Activated CD8-positive, alpha-beta memory T cell treated with anti-CD3 and anti-CD28 coated beads, Interleukin-2, amount 50 U/mL, for 4 hours (primary cell): ENCODE results near the gene NEK6.

Experiments used
- DNase-seq: peaks from one replicate; pipeline ENCODE4 v3.0.0-alpha.2; 2020

NEK6 gene

DNA sequence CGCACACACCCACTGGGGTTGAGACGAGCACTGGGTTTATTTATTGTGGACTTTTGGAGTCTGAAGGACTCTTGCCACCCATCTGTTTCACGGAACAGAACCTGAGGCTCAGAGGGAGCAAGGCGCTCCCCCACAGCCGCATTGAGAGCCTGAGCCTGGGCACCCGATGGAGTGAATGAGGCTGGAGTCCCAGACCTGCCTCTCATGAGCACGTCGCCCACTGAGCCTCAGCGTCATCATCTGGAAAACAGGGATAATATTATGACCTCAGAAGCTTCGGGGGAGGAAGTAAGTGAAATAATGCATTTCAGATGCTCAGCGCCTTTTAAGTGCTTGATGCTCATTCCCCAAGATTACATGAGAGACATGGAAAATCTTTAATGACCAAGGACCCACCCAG, 5.5 kb downstream of the NEK6 start:
- DNase-seq = no peak

DNA sequence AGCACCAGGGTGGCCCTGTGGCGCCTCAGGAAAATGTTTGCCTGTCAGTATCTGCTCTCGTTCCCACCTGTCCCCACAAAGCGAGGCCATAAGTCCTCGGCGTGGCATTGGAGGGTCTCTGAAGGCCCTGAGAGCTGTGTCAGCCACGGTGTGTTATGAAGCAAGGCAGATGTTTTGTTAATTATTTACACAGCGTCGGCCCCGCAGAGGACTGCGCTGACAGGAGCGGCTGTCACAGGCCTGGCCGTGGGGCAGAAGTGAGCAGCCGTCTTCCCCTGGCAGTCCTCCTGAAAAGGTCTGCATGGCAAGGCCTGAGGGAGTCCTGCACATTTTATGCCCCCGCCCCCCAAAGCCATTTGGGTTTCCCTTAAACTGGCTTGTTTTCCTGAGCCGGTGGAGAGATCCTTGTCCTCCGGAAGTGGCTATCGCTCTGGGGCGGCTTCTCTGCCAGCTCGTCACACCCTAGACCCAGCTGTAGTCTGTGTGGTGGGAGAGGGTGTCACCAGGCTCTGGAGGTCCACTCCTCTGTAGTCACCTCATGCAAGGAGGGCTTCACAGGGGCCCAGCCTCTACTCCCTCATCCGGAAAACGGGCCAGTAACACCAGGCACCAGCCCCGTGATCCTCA, 6.2 kb downstream of the NEK6 start:
- DNase-seq = no peak

DNA sequence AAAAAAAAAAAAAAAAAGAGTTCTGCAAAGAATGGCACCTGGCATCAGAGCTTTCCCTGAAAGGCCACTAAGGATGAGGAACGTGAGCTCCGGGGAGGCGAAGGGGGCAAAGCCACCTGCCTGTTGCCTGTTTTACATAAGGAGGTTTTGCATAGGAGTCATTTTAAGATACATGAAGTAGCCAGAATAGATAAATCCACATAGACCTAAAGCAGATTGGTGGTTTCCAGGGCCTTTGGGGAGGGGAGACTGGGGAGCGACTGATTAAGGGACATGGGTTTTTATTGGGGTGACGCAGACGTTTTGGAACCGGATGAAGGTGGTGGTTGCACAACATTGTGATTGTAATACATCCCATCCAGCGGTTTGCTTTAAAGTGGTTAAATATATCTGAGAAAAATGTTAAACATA, 7.1 kb downstream of the NEK6 start:
- DNase-seq = no peak

DNA sequence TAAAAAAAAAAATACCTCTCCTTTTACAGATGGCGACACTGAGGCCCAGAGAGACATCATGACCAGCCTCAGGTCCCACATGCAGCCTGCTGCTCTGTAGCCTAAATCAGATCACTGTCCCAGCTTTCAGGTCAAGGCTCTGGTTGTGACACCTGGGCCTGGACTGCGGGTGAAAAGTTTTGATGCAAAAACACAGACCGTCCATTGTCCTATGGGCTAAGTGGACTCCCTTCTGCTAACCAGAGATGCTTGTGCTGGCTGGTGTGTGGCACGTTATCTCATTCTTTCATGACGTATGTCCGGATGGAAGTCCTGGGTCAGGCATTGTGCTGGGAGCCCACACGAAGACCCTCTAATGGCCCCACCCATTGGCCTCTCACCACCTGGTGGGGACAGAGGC, 7.8 kb downstream of the NEK6 start:
- no peak for DNase-seq

DNA sequence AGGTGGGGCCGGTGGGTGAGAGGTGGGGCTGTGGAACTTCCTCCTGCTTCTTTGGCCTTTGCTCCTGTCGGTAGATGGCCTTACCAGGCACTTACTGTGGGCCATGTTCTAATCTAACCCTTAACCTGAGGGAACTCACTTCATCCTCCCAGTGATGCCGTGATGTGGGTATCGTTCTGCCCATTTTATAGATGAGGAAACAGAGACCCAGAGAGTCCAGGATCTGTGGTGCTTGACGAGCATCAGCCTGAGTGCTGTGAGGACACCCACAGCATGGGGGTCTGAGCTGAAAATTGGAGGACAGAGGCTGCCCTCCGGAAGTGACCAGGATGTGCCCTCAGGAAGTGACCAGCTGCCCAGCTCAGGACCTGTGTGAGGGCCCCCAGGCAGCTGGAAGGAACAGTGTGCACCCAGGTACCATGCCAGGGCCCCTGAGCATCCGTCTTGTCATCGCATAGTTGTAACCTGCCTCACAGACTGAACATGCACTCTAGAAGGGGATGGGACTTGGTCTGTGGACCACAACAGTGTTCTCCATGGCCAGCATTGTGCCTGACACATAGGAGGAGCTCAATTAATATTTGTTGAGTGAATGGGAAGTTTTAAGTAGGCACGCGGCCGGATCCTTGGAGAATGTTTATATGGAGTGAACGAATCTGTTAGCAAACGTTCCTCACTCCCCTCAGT, 8.5 kb downstream of the NEK6 start:
- no peak for DNase-seq

DNA sequence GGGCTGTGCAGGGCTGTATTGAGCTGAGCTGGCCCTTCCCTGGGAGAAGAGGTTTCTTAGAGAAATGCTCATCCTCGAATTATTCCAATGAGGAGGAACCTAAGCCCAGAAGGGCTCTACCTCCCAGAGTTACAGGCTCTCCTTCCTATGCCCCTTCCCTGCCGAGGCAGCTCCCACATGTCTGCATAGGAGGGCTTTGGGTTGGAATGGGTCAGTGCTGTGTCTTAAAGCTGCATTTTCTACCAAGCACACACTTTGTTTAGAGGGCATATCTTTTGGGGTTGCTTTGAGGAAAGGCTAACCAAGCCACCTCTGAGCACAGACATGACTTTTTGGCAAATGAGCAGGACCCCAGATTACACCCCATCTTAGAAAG, 9.1 kb downstream of the NEK6 start:
- DNase-seq = no peak

DNA sequence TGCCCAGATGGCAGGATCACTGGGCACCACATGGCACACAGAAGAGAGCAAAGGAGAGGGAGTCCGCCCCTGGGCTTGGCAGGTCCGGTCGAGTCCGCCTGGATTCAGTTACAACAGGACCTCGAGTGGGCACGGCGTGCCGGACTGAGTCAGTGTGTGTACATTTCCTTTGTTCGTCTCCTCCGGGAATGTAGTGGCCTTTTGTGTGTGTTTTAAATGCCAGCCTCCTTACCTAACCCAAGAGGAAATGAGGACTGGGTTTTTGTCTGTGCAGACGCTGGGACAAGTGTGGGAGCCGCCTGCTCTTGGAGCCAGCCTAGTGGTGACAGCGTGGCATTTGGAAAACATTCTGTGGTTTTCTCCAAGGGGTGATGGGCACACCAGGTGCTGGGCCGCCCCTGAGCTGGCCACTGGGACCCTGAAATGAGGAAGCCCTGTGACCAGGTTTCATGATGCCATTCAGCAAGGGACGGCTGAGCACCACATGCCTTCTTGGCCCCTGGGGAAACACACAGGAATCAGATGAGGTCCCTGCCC, 9.6 kb downstream of the NEK6 start:
- no peak for DNase-seq

DNA sequence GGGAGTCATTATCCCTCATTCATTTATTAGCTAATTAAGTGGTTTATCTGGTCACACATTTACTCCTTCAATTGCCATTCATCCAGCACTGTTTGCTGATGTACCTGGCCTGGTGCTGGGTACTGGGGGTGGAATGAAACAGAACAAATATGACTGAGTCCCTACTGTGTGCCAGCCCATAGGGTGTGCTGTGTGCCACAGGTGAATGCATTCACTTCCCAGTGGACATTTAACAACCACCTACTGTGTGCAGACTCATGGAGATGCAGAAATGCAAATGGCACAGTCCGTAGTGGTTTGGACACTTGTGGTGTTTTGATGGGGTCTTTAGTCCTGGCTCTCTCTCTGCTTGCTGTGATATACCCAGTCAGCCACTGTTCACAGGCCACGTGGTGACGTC, 10.5 kb downstream of the NEK6 start:
- no peak for DNase-seq

DNA sequence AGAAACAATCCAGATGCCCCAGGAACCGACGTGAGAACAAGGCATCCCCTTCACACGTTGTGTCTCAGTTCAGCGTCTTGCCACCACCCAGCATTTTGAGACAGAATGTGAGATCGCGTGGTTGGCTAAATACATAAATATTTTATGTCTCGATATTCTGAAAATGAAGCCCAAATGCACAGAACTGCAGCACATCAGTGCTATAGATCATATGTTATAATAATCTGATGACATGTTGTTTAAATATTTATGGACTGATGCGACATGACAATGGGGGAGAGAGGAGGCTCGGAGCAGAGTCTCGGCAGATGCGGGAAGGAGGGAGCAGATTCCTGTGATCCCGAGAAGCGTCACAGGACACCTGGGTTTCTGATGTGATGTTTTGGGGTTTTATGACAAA, 10.9 kb downstream of the NEK6 start:
- DNase-seq = no peak

DNA sequence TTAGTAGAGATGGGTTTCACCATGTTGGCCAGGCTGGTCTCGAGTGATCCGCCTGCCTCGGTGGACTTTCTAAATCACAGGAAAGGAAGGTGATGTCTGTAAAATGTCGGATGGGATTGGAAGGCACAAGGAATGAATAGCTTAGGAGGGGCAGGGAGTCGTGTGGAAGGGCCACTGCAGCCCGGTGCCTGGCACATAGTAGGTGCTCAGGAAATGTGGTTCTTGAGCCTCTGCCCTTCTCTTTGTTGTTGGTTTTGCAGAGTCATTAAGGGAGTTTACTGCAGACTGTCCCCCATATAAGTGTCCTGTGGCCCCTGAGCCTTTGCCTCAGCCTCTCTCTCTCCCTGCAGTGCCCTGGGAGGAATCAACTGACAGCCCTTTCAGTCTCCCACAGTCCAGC, 11.8 kb downstream of the NEK6 start:
- no peak for DNase-seq

DNA sequence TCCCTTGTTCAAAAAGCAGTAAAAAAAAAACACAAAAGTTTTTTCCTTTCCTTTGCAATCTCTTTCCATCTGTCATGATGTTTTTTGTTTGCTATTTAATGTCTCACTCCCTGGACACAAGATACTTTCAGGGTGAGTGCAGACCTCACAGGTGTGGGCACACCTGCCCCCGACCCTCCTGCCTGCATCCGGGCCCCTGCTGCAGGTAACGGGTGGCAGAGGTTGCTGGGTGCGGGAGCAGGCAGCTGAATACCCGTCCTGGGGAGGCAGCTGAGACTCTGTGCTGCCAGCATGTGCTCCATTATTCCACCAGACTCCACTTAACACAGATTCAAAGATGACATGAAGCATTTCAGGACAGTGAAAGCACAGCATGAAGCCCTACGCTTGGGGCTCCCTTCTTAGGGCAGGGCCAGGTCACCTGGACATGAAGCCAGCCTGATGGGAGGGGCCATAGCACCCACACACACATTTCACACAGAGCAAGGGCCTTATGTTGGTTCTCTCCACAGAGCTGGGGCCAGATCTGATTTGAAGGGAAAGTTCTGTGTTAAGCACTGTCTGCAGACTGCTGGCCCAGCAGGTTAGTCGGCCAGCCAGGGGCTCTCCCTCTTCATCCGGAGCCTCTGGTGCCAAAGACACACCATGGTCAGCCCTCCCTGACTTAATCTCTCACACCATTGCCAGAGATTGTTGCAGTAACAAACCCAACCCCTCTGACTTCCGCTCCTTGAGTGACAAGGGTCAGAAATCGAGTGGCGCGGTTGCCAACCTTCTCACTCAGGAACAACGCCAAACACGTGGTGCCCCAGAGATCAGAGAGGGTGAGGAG, 13.0 kb downstream of the NEK6 start:
- DNase-seq = no peak

DNA sequence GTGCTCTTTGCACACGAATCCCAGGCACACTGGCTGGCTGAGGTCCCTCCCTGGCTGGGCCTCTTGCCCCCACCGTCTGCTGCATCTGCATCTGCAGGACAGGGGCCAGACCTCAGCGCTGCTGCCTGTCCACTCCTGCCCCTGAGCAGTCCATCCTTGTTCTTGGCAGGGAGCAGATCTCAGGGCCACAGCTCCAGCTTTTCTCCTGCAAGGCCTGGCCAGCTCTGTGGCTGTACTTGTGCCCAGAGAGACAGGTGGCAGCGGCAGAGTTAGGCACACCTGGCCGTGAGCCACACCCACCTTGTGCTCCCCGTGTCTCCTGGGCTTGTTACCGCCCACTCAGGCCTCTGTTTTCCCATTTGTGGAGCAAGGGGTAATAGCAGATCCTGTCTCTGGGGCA, 13.9 kb downstream of the NEK6 start:
- DNase-seq = no peak

DNA sequence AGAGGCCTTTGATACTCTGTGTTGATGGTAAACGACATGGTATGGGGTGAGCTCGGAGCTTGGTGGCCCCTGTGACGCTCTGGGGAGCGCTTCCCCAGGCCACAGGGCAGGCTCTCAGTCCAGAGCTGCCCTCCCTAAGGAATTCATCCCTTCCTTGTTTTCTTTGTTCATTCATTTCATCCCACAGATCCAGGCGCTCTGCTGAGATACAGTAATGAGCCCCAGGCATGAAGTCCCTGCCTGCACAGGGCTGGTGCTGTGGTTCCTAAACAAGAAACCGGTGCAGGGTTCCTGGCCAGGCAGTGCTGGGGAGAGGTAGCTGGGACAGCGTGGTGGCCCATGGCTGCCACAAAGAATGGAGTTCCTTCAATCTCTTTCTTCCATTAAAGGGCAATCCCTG, 14.4 kb downstream of the NEK6 start:
- DNase-seq = no peak

DNA sequence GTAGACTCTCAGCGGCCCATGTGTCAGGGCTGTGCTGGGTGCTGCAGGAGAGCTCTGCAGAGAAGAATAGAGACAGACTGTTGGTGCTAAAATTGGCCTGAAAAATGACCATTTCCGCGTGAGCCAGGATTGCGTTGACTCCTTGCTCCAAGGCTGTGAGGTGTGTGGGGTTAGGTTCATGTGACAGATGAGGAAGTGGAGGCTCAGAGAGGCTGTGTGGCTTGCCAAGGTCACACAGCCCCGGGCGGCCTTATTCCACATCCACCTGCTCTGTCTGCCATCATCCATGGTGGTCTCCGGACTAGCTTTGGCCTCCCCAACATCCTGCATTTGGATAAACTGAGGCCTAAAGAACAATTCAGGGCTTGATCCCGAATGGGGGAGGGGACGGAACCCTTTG, 15.2 kb downstream of the NEK6 start:
- DNase-seq = no peak

DNA sequence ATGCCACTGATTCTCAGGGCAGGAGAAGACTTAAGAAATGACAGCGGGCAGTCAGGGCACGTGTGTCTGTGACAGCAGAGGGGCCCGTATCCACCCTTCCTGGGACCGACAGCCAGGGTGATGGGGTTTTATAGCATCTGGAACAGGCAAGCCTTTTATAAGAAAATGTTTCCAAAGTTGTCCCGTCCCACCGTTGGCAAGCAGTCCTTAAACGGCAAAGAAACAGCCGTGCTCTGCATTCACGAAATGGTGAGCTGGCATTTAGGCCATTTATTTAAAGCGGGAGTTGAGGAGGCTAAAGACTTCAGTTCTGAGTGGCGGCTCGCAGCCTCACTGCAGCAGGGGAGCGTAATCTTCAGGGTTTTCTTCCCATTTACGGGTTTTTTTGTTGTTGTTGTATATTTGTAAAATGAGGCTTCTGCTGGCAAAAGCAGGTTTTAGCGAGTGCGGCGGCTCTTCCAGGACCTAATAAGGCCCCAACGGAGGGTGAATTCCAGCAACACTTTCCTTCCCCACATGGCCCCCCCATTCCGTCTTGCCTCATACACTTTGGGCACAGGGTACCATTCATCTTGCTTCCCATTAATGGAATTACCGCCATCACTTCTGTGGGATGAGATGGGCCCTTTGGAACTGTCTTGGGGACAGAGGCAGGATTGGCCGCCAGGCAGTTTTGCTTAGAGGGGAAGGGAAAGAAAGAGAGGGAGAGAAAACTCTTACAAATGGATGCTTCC, 15.8 kb downstream of the NEK6 start:
- no peak for DNase-seq

DNA sequence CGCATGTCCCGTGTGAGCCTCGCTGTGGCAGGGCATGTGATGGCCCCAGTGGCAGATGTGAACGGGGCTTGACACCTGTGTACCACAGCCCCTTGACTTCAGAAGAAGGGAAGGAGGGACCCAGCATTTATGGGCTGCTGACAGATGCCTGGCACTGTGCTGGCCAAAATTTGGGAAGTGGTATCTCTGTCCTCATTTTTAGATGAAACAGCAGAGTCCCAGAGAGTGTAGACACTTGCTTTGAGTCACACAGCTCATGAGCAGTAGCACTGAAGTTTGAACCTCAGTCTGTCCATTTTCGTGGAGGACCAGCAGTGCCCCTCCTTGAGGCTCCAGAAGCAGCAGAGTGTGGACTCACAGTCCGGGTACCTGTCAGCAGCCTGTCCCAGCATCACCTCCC, 16.5 kb downstream of the NEK6 start:
- DNase-seq = no peak

DNA sequence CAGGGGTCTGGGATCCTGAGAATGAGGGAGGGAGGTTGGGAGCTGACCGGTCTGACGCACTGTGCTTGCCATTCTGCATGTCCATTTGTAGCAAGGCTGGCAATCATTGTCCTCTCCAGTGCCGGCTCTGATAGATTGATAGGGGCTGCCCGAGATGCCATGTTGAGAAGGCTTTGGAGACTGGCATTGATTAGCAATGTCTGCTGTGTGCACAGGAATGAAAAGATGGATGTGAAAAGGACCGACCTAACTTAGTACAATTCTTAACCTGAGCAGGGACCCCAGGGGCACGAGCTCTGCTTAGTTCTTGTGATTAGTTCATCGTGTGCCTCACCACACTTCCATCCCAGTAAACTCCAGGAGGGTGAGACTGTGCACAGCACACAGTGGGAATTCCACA, 17.0 kb downstream of the NEK6 start:
- no peak for DNase-seq

DNA sequence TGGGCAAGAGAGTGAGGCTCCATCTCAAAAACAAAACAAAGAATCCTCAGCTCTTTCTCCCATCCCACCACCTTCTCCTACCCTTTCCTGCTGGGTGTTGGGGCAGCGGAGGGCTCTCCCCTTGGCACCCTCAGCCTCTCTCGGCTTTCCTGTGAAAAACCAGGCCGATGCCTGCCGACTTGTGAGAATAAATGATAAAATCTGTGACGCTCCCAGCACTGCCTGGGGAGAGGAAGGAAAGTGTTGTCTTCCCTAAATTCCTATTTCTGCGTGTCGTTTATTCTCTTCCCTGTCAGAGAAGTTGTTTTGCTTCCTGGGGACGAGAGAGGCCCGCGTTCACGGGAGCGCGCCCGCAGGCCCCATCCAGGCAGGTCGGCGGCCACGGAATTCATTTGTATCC, 19.7 kb downstream of the NEK6 start:
- DNase-seq = no peak

DNA sequence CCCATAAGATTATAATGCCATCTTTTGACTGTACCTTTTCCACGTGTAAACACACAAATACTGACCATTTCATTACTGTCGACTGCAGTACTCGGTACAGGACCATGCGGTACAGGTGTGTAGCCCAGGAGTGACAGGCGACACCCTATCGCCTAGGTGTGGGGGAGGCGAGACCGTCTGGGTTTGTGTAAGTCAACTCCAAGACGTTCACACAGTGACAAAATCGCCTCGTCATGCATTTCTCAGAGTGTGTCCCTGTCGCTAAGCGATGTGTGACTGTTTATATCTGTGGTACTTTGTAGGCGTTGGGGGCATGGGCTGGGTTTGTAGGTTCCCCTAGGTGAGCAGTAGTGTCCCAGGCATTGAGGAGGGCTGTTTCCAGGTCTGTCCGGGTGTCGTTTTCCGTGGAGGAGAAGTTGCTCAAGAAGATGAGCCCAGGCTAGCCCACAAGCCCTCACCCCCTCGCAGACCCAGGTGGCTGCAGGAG, 20.3 kb downstream of the NEK6 start:
- DNase-seq = no peak

DNA sequence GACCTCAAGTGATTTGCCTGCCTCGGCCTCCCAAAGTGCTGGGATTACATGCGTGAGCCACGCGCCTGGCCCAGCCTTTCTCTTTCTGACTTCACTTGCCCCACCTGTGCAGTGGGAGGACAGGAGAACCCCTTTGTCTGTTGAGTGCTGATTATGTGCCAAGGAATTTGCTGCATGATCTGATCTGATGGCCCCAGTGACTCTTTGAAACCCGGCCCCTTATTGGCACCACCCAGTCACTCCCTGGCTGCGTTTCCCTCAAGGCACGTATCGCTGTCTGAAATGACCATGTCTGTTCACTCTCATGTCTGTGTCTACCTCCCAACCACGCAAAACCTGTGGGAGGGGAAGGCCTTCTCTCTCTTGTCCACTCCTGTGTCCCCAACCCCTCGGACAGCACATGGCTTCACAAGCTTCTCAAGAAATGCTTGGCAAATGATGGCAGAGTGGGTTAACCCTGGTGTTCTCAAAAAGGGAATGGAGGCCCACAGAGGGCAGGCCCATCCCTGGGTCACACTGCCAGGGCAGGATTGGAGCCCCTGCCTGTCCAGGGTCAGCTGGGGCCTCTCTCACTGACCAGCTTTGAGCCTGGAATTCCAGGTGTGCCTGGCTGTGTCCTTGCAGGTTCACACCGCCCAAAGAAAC, 21.9 kb downstream of the NEK6 start:
- no peak for DNase-seq

DNA sequence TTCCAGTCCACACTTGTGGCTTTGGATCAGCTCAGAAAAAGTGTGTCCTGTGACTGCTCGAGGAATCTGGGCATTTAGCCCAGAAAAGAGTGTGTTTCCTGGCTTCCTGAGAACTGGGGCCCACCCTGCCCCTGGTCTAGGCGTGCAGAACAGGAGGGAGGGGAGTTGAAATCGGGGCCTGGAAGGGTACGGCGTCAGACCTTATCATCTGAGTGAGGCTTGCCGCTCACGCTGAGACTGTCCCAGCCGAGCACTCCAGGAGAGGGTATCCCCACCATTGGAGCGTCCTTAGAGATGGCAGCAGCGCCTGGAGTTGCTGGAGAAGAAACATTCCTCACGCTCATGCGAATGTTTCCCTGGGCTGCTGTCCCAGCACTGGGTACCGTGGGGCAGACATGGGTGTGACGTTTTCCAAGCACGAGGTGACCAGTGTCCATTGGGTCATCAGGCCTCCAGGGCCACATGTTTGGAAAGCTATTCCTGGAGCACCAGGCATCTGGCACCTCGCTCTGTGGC, 22.5 kb downstream of the NEK6 start:
- no peak for DNase-seq

DNA sequence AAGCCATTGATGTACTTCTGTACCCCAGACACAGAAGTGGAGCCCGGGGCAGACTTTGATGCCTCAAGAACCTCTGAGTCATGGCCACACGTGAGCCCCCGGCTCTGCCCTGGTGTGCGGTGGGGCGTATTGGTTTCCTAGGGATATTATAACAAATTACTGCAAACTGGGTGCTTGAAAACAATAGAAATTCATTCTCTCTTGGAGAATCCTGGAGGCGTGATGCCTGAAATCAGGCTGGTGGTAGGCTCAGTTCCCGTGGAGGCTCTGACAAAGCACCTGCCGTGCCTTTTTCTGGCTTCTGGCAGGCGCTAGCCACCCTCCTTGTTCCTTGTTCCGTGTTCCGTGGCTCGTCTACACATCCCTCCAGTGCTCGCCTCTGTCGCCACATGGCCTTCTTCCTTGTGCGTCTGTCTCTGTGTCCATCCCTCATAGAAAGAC, 24.2 kb downstream of the NEK6 start:
- DNase-seq = no peak
